Effector CD4-positive, alpha-beta T cell (primary cell): ENCODE data around the gene TBCEL.

ENCODE experiments used
- DNase-seq: peaks from one replicate; pipeline ENCODE4 v3.0.0-alpha.2; 2020

The TBCEL gene

GRCh38 chr11:121067026-121067425 lies 43.1 kb downstream of the TBCEL start:
- DNase-seq, result no peak

GRCh38 chr11:121067453-121067852 lies 43.6 kb downstream of the TBCEL start:
- DNase-seq, result no peak

GRCh38 chr11:121067962-121068647 lies 44.2 kb downstream of the TBCEL start:
- DNase-seq, result no peak

GRCh38 chr11:121068787-121069186 lies 44.9 kb downstream of the TBCEL start:
- no peak for DNase-seq

- no peak for DNase-seq
These were observed 47.3 kb downstream of the TBCEL start for GRCh38 chr11:121070951-121071845.

GRCh38 chr11:121071846-121072450 lies 48.0 kb downstream of the TBCEL start:
- no peak for DNase-seq

- no peak for DNase-seq
These were observed 57.4 kb downstream of the TBCEL start for GRCh38 chr11:121081321-121081720.

- no peak for DNase-seq
These were observed 58.3 kb downstream of the TBCEL start for GRCh38 chr11:121082219-121082618.

GRCh38 chr11:121082670-121083069 lies 58.8 kb downstream of the TBCEL start:
- DNase-seq, result no peak

- DNase-seq, result no peak
These were observed 63.0 kb downstream of the TBCEL start for GRCh38 chr11:121086866-121087265.

- no peak for DNase-seq
These were observed 65.7 kb downstream of the TBCEL start for GRCh38 chr11:121089566-121089965.

GRCh38 chr11:121090145-121090721 lies 66.3 kb downstream of the TBCEL start:
- DNase-seq, result no peak

GRCh38 chr11:121091492-121092152 lies 67.7 kb downstream of the TBCEL start:
- no peak for DNase-seq

- DNase-seq, result no peak
These were observed 71.7 kb downstream of the TBCEL start for GRCh38 chr11:121095561-121095960.

GRCh38 chr11:121099364-121099763 lies 75.5 kb downstream of the TBCEL start:
- DNase-seq, result no peak

GRCh38 chr11:121099885-121100284 lies 76.0 kb downstream of the TBCEL start:
- no peak for DNase-seq

GRCh38 chr11:121100943-121101342 lies 77.0 kb downstream of the TBCEL start, which contains the start of gene TECTA:
TECTA (plus strand) TSS chr11:121101243; CDS start chr11:121102666, 1,423 bp downstream.
- DNase-seq, result no peak

GRCh38 chr11:121104312-121104762 lies 80.4 kb downstream of the TBCEL start:
- DNase-seq, result no peak

- no peak for DNase-seq
These were observed 81.2 kb downstream of the TBCEL start for GRCh38 chr11:121105063-121105480.

- DNase-seq, result no peak
These were observed 81.7 kb downstream of the TBCEL start for GRCh38 chr11:121105481-121106195.

- no peak for DNase-seq
These were observed 82.9 kb downstream of the TBCEL start for GRCh38 chr11:121106812-121107211.

GRCh38 chr11:121108413-121108812 lies 84.5 kb downstream of the TBCEL start:
- DNase-seq, result no peak
